SK-N-SH (cell line): Measurements from ENCODE around the gene MTAP.

Experiments
- CTCF ChIP-seq: fragments of 200-600 bp; sonication (generic); IDR thresholded peaks from 2 replicates; pipeline ENCODE4 v1.6.1; 2017; ENCODE audit warnings: antibody characterized with exemption, mild to moderate bottlenecking, moderate library complexity
- ELF1 ChIP-seq: IDR thresholded peaks from 2 replicates; pipeline ENCODE4 v1.4.0; 2012
- GABPA ChIP-seq: IDR thresholded peaks from 2 replicates; pipeline ENCODE4 v1.4.0; 2012; ENCODE audit warnings: low read depth, mild to moderate bottlenecking
- GATA2 ChIP-seq: sonication (generic); formaldehyde crosslinking; IDR thresholded peaks from 2 replicates; pipeline ENCODE4 v1.5.0; 2020; ENCODE audit warnings: mild to moderate bottlenecking, missing genetic modification reagents
- MAX ChIP-seq: IDR thresholded peaks from 2 replicates; pipeline ENCODE4 v1.4.0; 2012; ENCODE audit warnings: low read depth
- MXI1 ChIP-seq: IDR thresholded peaks from 2 replicates; pipeline ENCODE4 v1.6.1; 2012; ENCODE audit warnings: mild to moderate bottlenecking, low read depth, low read length, improper control_type of control experiment
- POLR2AphosphoS5 ChIP-seq: IDR thresholded peaks from 2 replicates; pipeline ENCODE4 v1.6.1; 2012; ENCODE audit warnings: low read depth, low read length
- SIN3A ChIP-seq: IDR thresholded peaks from 2 replicates; pipeline ENCODE4 v1.6.1; 2012; ENCODE audit warnings: low read depth, mild to moderate bottlenecking, low read length, moderate library complexity, borderline replicate concordance

GRCh38 chr9:21764846-21765245 lies 37.6 kb upstream of the MTAP start:
- TF ChIP-seq SIN3A: no peak
- TF ChIP-seq POLR2AphosphoS5: no peak
- TF ChIP-seq GABPA: no peak
- no peak for TF ChIP-seq GATA2 (CRISPR knock-in tag)
- no peak for TF ChIP-seq CTCF
- no peak for TF ChIP-seq MAX
- TF ChIP-seq ELF1: no peak
- TF ChIP-seq MXI1: no peak
